PC-3 (cell line): Measurements from ENCODE around the gene PDAP1. TPM values are rescaled to one million over a fixed set of nuclear protein-coding genes. Genes with fewer than 3 reads are reported as not detected.
"Not testable (repeated sequence)": the region's sequence is repeated elsewhere in the genome, so short reads cannot be mapped to it uniquely, and the experiment has no call there.

Experiments
- ATAC-seq: fragments of 200-7000 bp; cut with Tn5 transposase; 2 replicates; pipeline ENCODE4 v1.9.1; 2020; ENCODE audit warnings: mild to moderate bottlenecking, moderate library complexity
- BruUV-seq: library from RNA; stranded (reverse); fragments of 400-500 nt; replicated peaks from 2 replicates; lab custom pipeline; 2021; lab: Mats Ljungman, UMichigan
- CTCF ChIA-PET: fragments of 300-600 bp; sonication (Branson Sonifier 250); formaldehyde crosslinking; loops from one replicate; lab custom pipeline; 2022; ENCODE audit warnings: antibody characterized with exemption; lab: Charles Lee
- POLR2A ChIA-PET: fragments of 300-600 bp; sonication (Branson Sonifier 250); formaldehyde crosslinking; loops from one replicate; lab custom pipeline; 2022; ENCODE audit warnings: antibody characterized with exemption; ENCODE audit not compliant: unreplicated experiment; lab: Charles Lee
- DNase-seq: peaks from one replicate; pipeline ENCODE4 v3.0.0-alpha.2; 2015
- H2AFZ ChIP-seq: fragments of 300-600 bp; sonication (generic); 2 replicates; pipeline ENCODE4 v1.6.0; 2016; ENCODE audit warnings: antibody characterized with exemption, low read length
- H3F3A ChIP-seq: fragments of 300-600 bp; sonication (generic); one replicate; pipeline ENCODE4 v1.6.0; 2017; ENCODE audit warnings: antibody characterized with exemption, low read length, control low read depth, mild to moderate bottlenecking; ENCODE audit not compliant: unreplicated experiment
- H3K27ac ChIP-seq: fragments of 300-600 bp; sonication (generic); 2 replicates; pipeline ENCODE4 v1.5.1; 2016; ENCODE audit warnings: mild to moderate bottlenecking, low read length
- H3K27me3 ChIP-seq: fragments of 300-600 bp; sonication (generic); 2 replicates; pipeline ENCODE4 v1.6.1; 2016; ENCODE audit warnings: low read length, mixed read lengths
- H3K36me3 ChIP-seq: fragments of 300-600 bp; sonication (generic); 2 replicates; pipeline ENCODE4 v1.6.1; 2016; ENCODE audit warnings: low read depth, mixed run types, low read length, mixed read lengths
- H3K4me1 ChIP-seq: fragments of 300-600 bp; sonication (generic); 2 replicates; pipeline ENCODE4 v1.5.1; 2016; ENCODE audit warnings: low read length; ENCODE audit not compliant: insufficient read depth
- H3K4me2 ChIP-seq: fragments of 300-600 bp; sonication (generic); 2 replicates; pipeline ENCODE4 v1.6.0; 2016; ENCODE audit warnings: low read length
- H3K4me3 ChIP-seq: fragments of 300-600 bp; sonication (generic); 2 replicates; pipeline ENCODE4 v1.5.1; 2016; ENCODE audit warnings: mild to moderate bottlenecking, low read length, mixed read lengths
- H3K79me2 ChIP-seq: fragments of 300-600 bp; sonication (generic); 2 replicates; pipeline ENCODE4 v1.6.1; 2017; ENCODE audit warnings: low read length, mixed read lengths
- H3K9ac ChIP-seq: fragments of 300-600 bp; sonication (generic); 2 replicates; pipeline ENCODE4 v1.6.0; 2016; ENCODE audit warnings: mild to moderate bottlenecking, low read length
- H3K9me2 ChIP-seq: fragments of 300-600 bp; sonication (generic); replicated peaks from 2 replicates; pipeline ENCODE4 v1.6.1; 2016; ENCODE audit warnings: mixed run types, low read length, mixed read lengths
- H3K9me3 ChIP-seq: fragments of 300-600 bp; sonication (generic); 2 replicates; pipeline ENCODE4 v1.6.1; 2016; ENCODE audit warnings: low read length, mixed read lengths
- H4K20me1 ChIP-seq: fragments of 300-600 bp; sonication (generic); 2 replicates; pipeline ENCODE4 v1.6.1; 2016; ENCODE audit warnings: low read length, mixed read lengths
- EZH2 ChIP-seq: fragments of 300-600 bp; sonication (generic); IDR thresholded peaks from one replicate; pipeline ENCODE4 v1.6.1; 2017; ENCODE audit warnings: antibody characterized with exemption, mild to moderate bottlenecking, low read length; ENCODE audit not compliant: unreplicated experiment
- EZH2phosphoT487 ChIP-seq: fragments of 300-600 bp; sonication (generic); IDR thresholded peaks from 2 replicates; pipeline ENCODE4 v1.6.1; 2018; ENCODE audit warnings: mild to moderate bottlenecking, antibody characterized with exemption, low read length, borderline replicate concordance
- intact Hi-C: fragments of 100-400 bp; cut with micrococcal nuclease; formaldehyde crosslinking; loops from 2 replicates; pipeline ENCODE4 v1.9.0; 2023
- total RNA-seq: library from RNA; depleted of rRNA; stranded (reverse); fragments of >200 nt; gene quantifications from 2 replicates; pipeline ENCODE4 v1.2.3, GENCODE V29; 2014
- TF ChIP-seq, protein P1 (sequence below): fragments of 300-600 bp; sonication (generic); conservative IDR thresholded peaks from 2 replicates; pipeline ENCODE4 v1.5.1; 2017; ENCODE audit warnings: antibody characterized with exemption, low read depth, mild to moderate bottlenecking, low read length

The PDAP1 gene
- total RNA-seq, 1 experiment from 2014 or later, result 58.6 TPM

DNA sequence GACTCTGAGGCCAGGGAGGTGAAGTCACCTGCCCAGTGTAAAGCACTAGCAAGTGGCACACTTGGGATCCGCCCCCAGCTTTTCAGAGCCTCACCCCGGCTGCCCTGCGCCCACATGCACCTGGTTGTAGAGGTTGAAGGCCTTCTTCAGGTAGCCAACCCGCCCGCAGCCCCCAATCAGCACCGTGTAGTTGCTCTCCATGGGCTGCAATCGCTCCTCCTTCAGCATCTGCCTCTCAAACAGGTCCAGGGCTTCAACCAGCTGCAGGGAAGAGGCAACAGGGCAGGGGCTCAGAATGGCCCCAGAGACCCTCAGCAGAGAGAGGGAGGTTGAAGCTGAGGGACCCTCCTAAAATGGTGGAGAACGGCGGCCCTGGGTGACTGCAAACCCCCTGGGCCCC lies 24.8 kb upstream of the PDAP1 start:
- Histone ChIP-seq H3K9ac (no peak overlapping the region), H3K27ac (no peak overlapping the region), H3K79me2 (peaks cover 18% of the 10 kb centered on the region), H3K4me1 (peaks cover 6% of the 10 kb centered on the region), H3K4me2 (no peak overlapping the region), H4K20me1 (no peaks in the 10 kb centered on the region), H3K27me3 (no peaks in the 10 kb centered on the region), H3K4me3 (no peak overlapping the region), H3K36me3 (peaks cover 4% of the 10 kb centered on the region), H3K9me3 (no peaks in the 10 kb centered on the region), H3K9me2 (no peaks in the 10 kb centered on the region), H2AFZ (no peak overlapping the region), H3F3A (no peaks in the 10 kb centered on the region)
- TF ChIP-seq EZH2phosphoT487 (no peak), EZH2 (no peak)
- TF ChIP-seq, protein P1, sequence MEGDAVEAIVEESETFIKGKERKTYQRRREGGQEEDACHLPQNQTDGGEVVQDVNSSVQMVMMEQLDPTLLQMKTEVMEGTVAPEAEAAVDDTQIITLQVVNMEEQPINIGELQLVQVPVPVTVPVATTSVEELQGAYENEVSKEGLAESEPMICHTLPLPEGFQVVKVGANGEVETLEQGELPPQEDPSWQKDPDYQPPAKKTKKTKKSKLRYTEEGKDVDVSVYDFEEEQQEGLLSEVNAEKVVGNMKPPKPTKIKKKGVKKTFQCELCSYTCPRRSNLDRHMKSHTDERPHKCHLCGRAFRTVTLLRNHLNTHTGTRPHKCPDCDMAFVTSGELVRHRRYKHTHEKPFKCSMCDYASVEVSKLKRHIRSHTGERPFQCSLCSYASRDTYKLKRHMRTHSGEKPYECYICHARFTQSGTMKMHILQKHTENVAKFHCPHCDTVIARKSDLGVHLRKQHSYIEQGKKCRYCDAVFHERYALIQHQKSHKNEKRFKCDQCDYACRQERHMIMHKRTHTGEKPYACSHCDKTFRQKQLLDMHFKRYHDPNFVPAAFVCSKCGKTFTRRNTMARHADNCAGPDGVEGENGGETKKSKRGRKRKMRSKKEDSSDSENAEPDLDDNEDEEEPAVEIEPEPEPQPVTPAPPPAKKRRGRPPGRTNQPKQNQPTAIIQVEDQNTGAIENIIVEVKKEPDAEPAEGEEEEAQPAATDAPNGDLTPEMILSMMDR, result no peak
- no peak for DNase-seq
- ChIA-PET POLR2A (interaction anchor here (0.6 kb wide), 1 partner anchor 39 kb away, joined by 19 read pairs; no protein-coding TSS in a partner anchor), CTCF (no interaction called here)
- ATAC-seq, result no peak
- no TSS peak for BruUV-seq
- intact Hi-C loops, result no loop called here

DNA sequence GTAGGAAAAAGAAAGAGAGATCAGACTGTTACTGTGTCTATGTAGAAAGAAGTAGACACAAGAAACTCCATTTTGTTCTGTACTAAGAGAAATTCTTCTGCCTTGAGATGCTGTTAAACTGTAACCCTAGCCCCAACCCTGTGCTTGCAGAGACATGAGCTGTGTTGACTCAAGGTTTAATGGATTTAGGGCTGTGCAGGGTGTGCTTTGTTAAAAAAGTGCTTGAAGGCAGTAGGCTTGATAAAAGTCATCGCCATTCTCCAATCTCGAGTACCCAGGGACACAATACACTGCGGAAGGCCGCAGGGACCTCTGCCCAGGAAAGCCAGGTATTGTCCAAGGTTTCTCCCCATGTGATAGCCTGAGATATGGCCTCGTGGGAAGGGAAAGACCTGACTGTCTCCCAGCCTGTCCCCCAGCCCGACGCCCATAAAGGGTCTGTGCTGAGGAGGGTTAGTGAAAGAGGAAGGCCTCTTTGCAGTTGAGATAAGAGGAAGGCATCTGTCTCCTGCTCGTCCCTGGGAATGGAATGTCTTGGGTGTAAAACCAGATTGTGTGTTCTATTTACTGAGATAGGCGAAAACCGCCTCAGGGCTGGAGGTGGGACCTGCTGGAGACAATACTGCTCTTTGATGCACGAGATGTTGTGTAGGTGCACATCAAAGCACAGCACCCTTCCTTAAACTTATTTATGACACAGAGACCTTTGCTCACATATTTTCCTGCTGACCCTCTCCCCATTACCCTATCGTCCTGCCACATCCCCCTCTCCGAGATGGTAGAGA lies 23.6 kb upstream of the PDAP1 start:
- H3K9me2 ChIP-seq, H3K27ac ChIP-seq, H3K9ac ChIP-seq, intact Hi-C loops, H3K4me2 ChIP-seq, H4K20me1 ChIP-seq, DNase-seq, H3K4me3 ChIP-seq, CTCF ChIA-PET, ATAC-seq, H3K4me1 ChIP-seq, H3K27me3 ChIP-seq, BruUV-seq, POLR2A ChIA-PET, H3F3A ChIP-seq, H3K79me2 ChIP-seq, H2AFZ ChIP-seq, H3K9me3 ChIP-seq, H3K36me3 ChIP-seq: not testable (repeated sequence)

GRCh38 chr7:99429756-99430155 lies 21.4 kb upstream of the PDAP1 start:
- H3K9me2 ChIP-seq, result no peaks in the 10 kb centered on the region
- intact Hi-C loops, result no loop called here
- H3K27me3 ChIP-seq, result no peaks in the 10 kb centered on the region
- no peak for TF ChIP-seq EZH2
- TF ChIP-seq, protein P1, result no peak
- no peak for TF ChIP-seq EZH2phosphoT487
- H3F3A ChIP-seq, result no peaks in the 10 kb centered on the region
- H3K27ac ChIP-seq, result no peak overlapping the region
- POLR2A ChIA-PET, result no interaction called here
- H3K9me3 ChIP-seq, result no peaks in the 10 kb centered on the region
- H3K4me3 ChIP-seq, result no peak overlapping the region
- CTCF ChIA-PET, result no interaction called here
- H3K4me1 ChIP-seq, result no peaks in the 10 kb centered on the region
- H3K36me3 ChIP-seq, result peaks cover 4% of the 10 kb centered on the region
- no TSS peak for BruUV-seq
- H3K79me2 ChIP-seq, result no peaks in the 10 kb centered on the region
- DNase-seq (no peak), ATAC-seq (no peak)
- no peak overlapping the region for H3K4me2 ChIP-seq
- no peak overlapping the region for H3K9ac ChIP-seq
- H4K20me1 ChIP-seq, result no peaks in the 10 kb centered on the region
- no peak overlapping the region for H2AFZ ChIP-seq
